Raji (cell line): ENCODE results near the gene KIF2C.

Experiments used
- POLR2A ChIP-seq: IDR thresholded peaks from 2 replicates; pipeline ENCODE4 v1.6.1; 2011; ENCODE audit warnings: low read depth, low read length, control low read depth; ENCODE audit not compliant: insufficient read depth

KIF2C gene

GRCh38 chr1:44792736-44793502, 53.3 kb downstream of the KIF2C start:
- TF ChIP-seq POLR2A, result no peak

- TF ChIP-seq POLR2A, result no peak
Measured at GRCh38 chr1:44798481-44799365, 59.1 kb downstream of the KIF2C start.

- TF ChIP-seq POLR2A, result peak; percentile 96
Measured at GRCh38 chr1:44799770-44800584, 60.3 kb downstream of the KIF2C start, which contains the start of gene PLK3. Gene PLK3 (plus strand): TSS chr1:44800377. CDS start chr1:44800464, 87 bp downstream.

- TF ChIP-seq POLR2A, result no peak
Measured at GRCh38 chr1:44801491-44802305, 62.1 kb downstream of the KIF2C start.

- TF ChIP-seq POLR2A, result no peak
Measured at GRCh38 chr1:44802306-44803061, 62.8 kb downstream of the KIF2C start.

- no peak for TF ChIP-seq POLR2A
Measured at GRCh38 chr1:44803062-44803311, 63.4 kb downstream of the KIF2C start.

GRCh38 chr1:44803312-44804095, 63.9 kb downstream of the KIF2C start:
- no peak for TF ChIP-seq POLR2A

GRCh38 chr1:44805311-44806024, 65.8 kb downstream of the KIF2C start:
- no peak for TF ChIP-seq POLR2A

GRCh38 chr1:44806025-44806703, 66.5 kb downstream of the KIF2C start:
- TF ChIP-seq POLR2A, result no peak

- TF ChIP-seq POLR2A, result no peak
Measured at GRCh38 chr1:44806704-44807363, 67.2 kb downstream of the KIF2C start, which contains the start of gene DYNLT4. Gene DYNLT4 (minus strand): TSS chr1:44807351. CDS start chr1:44806668, 683 bp downstream.

GRCh38 chr1:44807364-44808062, 67.9 kb downstream of the KIF2C start:
- no peak for TF ChIP-seq POLR2A
